ENCODE data around the gene TPSAB1.

TPSAB1 gene

DNA sequence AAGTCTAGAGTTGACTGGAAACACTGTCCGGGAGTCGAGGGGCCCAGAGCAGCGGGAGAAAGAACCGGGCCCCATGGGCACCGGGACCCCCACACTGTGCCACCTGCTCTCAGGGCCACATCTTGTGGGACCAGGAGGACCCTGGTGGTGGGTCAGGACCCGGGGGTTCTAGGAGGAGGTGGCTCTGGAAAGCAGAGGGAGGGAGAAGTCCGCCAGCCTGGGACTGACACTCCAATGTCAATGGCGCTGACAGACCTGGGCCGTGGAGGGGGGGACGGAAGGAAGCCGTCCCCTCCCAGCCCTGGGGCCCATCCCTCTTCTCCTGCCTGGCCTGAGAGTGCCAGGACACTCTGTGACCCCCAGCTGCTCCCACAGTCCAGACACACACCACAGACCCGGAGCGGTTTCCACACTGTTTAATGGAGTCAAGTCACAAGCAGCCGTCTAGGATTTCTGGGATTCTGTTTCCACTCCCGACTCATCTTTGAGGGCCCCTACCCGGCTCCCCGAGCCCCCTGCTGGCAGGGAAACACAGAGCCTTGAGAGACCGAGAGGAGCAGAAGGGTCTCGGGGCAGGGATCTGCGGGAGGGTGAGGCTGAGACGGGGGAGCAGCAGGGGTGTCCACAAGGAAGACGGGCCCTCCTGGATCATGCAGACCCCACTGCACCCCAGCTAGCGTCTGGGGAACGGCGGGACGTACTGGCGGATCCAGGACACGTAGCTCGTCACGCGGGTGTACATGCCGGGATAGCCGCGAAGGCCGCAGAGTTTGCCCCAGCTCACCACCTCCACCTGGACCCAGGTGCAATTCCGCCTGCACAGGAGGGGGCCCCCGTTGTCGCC is 45.4 kb downstream of the TPSAB1 start:
- no peak for DNase-seq (ENCODE audit: low read depth in 2 of 2)

DNA sequence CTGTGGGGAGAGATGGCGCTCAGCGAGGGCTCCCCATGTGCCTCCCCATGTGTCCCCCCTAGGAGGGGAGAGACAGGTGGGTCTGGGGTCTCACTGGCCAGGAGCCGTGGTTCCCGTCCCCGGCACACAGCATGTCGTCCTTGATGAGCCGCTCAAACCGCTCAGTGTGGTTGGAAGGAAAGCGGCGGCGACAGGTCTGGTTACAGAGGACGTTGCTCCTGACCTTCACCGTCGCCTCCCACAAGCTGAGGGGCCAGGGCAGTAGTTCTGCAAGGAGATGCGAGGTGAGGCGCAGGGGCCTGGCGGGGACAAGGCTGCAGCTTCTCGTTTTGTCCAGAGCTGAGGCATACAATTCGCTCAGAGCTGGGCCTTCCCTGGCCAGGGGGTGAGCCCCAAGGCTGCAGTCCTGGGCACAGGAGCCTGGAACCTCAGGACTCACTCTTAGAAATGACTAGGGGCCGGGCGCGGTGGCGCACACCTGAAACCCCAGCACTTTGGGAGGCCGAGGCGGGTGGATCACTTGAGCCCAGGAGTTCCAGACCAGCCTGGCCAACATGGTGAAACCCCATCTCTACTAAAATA is 46.1 kb downstream of the TPSAB1 start:
- DNase-seq (ENCODE audit: low read depth in 2 of 2) = no peak

DNA sequence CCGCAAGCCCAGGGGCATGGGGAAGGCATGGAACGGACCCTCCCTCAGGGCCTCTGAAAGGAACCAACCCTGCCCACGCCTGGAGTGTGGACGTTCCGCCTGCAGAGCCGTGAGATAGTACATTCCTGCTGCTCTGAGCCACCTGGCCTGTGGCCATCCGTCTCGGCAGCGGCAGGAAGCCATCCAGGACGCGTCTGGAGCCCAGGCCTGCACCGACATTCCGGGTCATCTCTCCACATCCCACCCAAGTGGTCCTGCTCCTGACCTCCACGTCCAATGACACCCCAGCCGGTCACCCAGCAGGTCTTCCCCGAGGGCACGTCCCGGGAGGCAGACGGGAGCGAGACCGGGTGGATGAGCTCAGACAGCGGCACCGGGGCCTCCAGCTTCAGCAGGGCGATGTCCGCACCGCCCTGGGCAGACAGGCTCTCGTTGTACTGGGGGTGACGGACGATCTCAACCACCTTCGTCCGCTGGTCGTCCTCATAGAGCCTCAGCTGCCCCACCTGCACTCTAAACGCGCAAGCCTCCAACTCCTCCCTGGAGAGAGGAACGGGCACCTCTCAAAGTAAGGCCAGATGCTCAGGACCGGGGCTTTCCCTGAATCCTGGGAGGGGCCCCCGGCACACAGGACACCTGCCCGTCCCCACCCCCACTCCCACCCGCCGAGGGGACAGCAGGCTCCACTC is 47.6 kb downstream of the TPSAB1 start:
- no peak for DNase-seq (ENCODE audit: low read depth in 2 of 2)

DNA sequence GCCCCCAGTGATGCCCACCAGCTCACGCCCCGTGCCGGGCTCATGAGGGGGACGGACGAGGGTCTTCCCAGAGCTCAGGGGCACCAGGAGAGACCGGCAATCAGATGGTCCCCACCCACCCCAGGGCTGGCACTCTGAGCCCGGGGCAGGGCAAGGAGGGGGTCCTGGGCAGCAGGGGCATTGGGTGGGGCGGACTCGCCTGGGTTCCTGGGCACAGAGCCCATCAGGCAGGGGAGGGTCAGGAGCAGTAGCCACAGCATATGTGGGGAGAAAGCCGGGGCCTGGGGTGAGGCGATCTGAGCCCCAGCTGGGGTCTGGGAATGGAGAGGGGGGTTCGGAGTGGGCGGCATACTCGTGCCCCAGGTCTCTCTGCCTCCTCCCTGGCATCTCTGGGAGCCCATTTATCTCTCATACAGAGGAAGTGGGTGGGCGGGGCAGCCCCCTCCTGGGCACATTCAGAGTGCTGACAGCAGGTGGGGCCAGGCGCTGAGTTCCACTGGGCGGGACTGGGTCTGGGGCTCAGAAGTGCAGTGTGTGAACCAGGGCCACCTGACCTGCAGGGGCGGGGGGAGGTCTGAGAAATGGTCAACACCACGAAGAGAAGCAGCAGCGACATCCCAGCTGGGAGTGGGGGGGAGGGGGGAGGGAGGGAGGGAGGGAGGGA is 48.4 kb downstream of the TPSAB1 start:
- no peak for DNase-seq (ENCODE audit: low read depth in 2 of 2)

DNA sequence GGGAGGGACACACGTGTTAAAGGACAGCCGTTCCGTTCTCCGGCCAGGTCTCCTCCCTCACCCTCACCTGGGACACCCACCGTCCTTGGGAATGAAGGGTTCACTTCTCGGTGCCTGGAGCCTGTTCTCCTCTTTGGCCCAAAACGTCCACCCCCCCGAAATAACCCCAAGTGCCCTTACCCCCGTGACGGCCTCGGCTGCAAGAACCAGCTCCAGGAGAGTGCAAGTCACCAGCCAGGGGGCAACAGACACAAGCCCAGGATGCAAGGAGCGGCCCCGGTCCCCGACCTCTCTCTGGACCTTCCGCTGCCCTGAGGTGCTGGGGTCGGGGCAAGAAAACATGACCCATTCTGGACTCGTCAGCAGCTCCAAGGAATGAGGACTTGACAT is 49.0 kb downstream of the TPSAB1 start:
- no peak for DNase-seq (ENCODE audit: low read depth in 2 of 2)

DNA sequence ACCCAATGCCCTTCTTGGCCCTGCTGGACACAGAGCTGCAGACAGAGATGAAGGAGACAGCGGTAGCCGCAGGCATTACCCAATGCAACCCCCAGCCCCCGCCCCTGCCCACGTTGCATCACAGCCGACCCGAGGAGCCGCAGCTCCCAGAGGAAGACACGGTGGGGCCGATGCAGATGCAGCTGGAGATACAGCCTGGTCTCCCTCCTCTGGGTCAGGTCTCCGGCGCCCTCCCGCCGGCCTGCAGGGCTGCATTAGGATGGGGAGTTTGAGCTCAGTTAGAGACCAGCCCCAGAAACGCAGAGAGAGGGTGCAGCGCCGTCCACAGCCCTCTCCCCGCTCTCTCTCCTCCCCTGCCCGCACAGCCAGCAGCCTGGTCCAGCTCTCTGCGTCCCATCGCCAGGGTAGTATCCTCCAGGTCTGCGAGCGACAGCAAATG is 49.6 kb downstream of the TPSAB1 start:
- DNase-seq (ENCODE audit: low read depth in 2 of 2) = no peak

DNA sequence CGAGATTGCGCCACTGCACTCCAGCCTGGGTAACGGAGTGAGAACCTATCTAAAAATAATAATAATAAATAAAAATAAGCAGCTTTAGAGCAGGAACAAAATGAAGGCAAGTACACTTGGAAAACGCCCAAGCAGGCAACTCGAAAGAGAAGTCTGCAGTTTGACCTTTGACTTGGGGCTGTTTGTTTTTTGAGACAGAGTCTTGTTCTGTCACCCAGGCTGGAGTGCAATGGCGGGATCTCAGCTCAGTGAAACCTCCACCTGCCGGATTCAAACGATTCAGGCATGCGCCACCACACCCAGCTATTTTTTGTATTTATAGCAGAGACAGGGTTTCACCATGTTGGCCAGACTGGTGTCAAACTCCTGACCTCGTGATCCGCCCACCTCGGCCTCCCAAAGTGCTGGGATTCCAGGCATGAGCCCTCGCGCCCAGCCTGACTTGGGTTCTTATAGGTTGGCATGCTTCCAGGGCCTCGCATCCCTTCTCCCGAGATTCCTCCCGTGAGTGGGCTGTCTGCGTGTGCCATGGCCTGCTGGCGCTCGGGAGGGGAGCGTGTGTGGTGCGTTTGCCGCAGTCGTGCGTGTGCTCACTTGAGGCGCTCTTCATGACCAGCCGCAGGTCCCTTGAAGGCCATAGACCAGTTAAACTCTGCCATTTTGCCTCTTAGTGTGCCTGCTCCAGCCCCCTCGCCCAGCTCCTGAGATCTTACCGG is 50.5 kb downstream of the TPSAB1 start:
- DNase-seq (ENCODE audit: low read depth in 2 of 2) = no peak

DNA sequence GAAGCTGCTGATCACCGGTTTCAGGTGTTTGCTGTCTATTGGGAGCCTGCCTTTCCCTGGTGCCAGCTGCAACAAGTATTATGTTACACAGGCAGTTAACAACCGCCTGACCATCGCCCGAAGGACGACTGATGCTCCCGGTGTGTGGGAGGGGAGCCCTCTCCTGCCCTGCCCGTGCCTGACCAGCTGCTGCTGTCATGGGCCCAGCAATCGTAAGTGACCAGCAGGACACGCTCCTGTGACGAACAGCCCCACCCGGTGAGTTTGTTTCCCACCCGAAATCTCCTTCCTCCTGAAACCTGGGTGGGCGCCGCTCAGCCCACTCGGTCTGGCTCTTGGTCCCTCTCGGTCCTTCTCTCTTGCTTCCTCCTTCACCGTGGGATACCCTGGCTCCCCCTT is 51.1 kb downstream of the TPSAB1 start:
- DNase-seq (ENCODE audit: low read depth in 2 of 2) = no peak
